Measurements from ENCODE around the gene TCFL5.

The TCFL5 gene

DNA sequence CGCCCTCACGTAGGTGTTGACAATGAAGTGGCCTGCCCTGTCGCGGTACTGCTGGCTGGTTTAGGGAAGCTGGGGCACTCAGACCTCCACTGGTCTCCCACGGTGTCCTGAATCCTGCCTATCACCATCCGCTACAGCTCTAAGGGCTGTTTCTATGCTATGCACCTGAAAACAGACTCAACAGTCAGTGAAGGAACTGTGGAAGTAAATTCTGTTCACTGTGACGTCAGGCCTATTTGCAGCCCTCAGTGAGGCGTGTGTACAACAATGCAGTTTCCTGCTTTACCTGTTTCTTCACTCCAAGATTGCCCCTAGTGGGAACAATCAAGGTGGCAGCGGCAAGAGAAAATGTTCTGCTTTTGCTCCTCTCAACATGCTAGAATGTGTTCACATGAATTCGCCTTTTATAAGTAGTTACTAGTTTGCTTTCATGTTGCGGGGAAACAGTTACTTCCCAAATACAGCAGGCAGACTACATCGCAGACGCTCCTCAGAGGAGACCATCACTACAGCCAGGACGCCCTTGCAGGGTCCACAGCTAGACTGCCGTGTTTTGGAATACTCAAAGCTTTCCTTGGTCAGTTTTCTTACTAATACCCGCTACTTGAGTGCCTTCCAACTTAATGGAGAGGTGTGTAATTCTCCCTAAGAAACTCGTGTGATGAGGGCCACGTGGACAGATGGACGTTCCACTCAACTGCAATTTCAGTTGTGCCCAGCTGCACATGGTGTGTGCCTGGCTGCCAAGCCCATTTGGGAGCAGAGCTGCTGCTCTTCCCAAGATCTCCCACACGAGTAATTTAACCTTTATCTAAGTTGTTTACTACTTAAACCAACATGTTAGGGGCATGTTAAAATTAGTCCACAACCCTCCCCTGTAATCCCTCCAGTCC is 39.3 kb upstream of the TCFL5 start:
- TF ChIP-seq, protein P1, sequence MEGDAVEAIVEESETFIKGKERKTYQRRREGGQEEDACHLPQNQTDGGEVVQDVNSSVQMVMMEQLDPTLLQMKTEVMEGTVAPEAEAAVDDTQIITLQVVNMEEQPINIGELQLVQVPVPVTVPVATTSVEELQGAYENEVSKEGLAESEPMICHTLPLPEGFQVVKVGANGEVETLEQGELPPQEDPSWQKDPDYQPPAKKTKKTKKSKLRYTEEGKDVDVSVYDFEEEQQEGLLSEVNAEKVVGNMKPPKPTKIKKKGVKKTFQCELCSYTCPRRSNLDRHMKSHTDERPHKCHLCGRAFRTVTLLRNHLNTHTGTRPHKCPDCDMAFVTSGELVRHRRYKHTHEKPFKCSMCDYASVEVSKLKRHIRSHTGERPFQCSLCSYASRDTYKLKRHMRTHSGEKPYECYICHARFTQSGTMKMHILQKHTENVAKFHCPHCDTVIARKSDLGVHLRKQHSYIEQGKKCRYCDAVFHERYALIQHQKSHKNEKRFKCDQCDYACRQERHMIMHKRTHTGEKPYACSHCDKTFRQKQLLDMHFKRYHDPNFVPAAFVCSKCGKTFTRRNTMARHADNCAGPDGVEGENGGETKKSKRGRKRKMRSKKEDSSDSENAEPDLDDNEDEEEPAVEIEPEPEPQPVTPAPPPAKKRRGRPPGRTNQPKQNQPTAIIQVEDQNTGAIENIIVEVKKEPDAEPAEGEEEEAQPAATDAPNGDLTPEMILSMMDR (conservative IDR thresholded peaks at IDR 0.05; ENCODE audit: low read depth), result no peak
- POLR2A ChIA-PET (ENCODE audit: low non-redundant PET), result no interaction called here
- DNase-seq (ENCODE audit: low spot score), result peak; percentile 93

DNA sequence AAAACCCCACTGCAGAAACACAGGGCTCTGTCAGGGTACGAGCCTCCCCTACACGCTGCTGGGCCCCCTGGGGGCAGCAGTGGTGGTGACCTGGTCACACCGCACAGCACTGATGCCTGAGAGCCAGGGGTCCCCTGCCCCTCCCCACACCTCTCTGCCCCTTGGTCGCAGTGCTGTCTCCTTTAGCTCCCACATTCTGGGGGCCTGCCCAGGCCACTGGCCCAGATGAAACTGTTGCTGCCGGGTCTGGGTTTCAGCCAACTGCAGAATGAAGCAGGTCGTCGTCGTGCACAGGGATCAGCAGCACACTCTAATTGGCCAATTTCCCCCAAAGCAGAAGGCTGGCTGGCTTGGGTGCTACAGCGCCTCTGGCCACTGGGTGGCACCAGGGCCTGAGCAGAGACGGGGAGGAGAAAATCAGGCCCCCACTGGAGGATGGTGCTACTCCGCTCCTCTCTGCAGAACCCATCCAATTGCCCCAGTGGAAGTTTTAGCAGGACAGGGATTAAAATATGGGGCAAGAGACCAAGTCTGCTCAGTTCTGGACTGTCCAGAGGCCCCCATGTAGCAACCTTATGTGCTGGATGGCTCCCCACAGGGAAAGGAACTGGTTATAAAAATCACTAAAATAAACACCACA is 38.5 kb upstream of the TCFL5 start:
- H3K27ac ChIP-seq, result peak overlapping the region; percentile 78
- TF ChIP-seq, protein P1 (conservative IDR thresholded peaks at IDR 0.05; ENCODE audit: low read depth), result peak; percentile 98
- ChIA-PET POLR2A (ENCODE audit: low non-redundant PET) (no interaction called here), CTCF (interaction anchor here (0.5 to 5.7 kb wide), 30 partner anchors 9 to 773 kb away, joined by 3 to 33 read pairs (median 6); partner anchors contain the start of gene ARFGAP1)
- peak; percentile 97 for DNase-seq (ENCODE audit: low spot score)

More for the DNA sequence above, 39.3 kb upstream of the TCFL5 start:
- peak overlapping the region; percentile 78 for H3K27ac ChIP-seq
- CTCF ChIA-PET, result interaction anchor here (0.5 to 5.7 kb wide), 22 partner anchors 8 to 371 kb away, joined by 3 to 33 read pairs (median 5); partner anchors contain the start of gene ARFGAP1

DNA sequence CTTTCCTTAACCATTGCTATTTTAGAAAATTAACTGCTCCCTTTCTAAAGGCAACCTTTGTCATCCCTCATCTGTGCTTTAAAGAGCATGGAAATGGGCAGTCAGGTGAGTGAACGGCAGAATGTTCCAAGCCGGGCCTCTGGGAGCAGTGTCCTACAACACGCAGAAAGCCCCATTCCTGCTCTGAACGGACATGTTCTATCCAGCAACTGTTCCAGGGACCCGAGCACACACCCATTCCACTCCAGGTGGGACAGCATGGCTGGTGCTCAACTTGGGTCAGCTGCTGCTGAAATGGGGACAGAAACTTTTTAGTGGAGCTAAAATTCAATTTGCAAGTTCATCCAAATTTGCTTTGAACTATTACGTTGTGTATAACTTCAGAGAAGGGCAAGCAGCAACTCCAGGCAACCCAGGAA is 38.0 kb upstream of the TCFL5 start:
- peak overlapping the region; percentile 78 for H3K27ac ChIP-seq

DNA sequence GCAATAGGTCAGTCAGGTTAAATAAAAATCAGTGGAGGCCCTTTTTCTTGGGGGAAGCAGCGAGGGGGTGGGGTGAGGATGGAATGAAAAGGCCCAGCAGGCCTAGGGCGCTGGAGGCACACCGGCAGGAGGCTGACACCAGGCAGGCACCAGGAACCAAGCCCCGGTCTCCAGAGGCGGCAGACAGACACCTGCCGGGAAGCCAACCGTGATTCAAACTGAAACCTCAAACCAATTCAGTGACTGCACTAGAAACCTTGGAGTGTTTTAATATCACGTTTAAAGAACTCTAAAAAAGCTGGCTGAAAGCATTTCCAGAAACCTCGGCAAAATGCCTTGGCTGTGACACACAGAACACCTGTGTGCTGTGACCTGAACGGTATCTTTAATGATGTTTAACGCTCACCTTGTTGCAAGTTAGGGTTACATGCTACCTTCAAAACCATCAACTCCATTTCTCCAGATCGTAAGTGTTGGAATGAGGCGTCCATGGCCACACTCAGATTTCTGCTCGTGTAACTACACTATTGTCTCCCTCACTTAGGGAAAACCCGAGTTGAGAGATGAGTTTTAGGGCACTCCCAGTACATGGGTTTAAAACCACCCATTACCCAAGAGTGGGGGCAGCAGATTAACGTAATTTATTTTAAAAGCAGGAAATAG is 37.5 kb upstream of the TCFL5 start:
- TF ChIP-seq, protein P1 (conservative IDR thresholded peaks at IDR 0.05; ENCODE audit: low read depth), result no peak
- ChIA-PET CTCF (interaction anchor here (0.6 to 5.7 kb wide), 25 partner anchors 8 to 657 kb away, joined by 3 to 33 read pairs (median 5); no protein-coding TSS in a partner anchor), POLR2A (ENCODE audit: low non-redundant PET) (no interaction called here)
- DNase-seq (ENCODE audit: low spot score), result no peak
- H3K27ac ChIP-seq, result no peak overlapping the region; the same call in 1 of the 2 replicates

More for the DNA sequence above, 38.0 kb upstream of the TCFL5 start:
- DNase-seq (ENCODE audit: low spot score), result peak; percentile 76
- POLR2A ChIA-PET (ENCODE audit: low non-redundant PET), result no interaction called here
- CTCF ChIA-PET, result interaction anchor here (0.6 to 5.7 kb wide), 31 partner anchors 8 to 774 kb away, joined by 3 to 33 read pairs (median 5); partner anchors contain the start of gene ARFGAP1
- TF ChIP-seq, protein P1 (conservative IDR thresholded peaks at IDR 0.05; ENCODE audit: low read depth), result no peak

DNA sequence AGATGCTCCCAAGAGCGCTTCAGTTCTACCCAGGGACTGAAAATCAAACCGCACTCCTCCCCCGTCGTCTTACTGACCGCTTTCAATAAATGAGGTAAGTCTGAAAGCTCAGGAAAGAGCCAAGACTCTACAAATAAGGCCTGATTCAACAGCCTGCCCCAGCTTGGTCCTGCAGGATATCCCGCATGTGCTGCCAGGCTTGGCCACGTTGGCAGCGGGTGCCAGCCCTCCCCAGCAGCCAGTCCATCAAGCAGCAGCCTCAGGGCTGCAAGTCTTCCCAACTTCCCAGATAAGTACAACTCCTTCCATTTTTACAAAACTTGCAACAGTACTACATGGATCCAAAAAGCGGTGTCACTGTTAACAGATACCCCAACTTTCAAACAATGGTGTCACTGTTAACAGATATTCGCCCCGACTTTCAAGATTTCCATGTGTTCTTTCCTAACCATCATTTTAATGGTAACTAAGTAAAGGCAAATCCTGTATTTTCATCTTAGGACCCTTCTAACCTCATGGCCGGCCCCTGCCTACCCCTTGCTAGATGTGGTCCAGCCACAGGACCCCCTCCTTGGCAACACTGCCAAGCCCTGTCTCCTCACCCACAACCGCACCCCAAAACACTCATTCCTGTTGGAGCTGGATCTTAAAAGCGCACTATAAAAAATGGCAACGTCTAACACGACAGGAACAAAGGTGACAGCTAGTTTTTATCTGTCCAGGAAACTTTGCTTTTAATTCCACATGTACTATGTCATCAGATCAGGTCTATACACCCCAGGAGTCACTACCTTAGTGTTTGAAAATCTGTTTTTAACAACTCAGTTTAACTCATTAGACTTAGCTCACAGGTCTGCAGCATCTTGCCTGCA is 36.7 kb upstream of the TCFL5 start:
- H3K27ac ChIP-seq, result no peak overlapping the region
- TF ChIP-seq, protein P1 (conservative IDR thresholded peaks at IDR 0.05; ENCODE audit: low read depth), result no peak
- ChIA-PET POLR2A (ENCODE audit: low non-redundant PET) (no interaction called here), CTCF (interaction anchor here (0.5 to 5.7 kb wide), 16 partner anchors 10 to 656 kb away, joined by 3 to 33 read pairs (median 6); no protein-coding TSS in a partner anchor)
- DNase-seq (ENCODE audit: low spot score), result no peak

Measured in RWPE1 (cell line).